Measurements from ENCODE around the gene MEP1A.

- TF ChIP-seq USF2 (IDR thresholded peaks at IDR 0.05; ENCODE audit: low read depth, low read length) (no peak), CTCF (conservative IDR thresholded peaks at IDR 0.05; ENCODE audit: low read depth, low read length) (no peak), POLR2A (IDR thresholded peaks at IDR 0.05; ENCODE audit: low read depth, low read length) (no peak), RCOR1 (IDR thresholded peaks at IDR 0.05; ENCODE audit: insufficient replicate concordance, low read length) (no peak), RFX5 (IDR thresholded peaks at IDR 0.05; ENCODE audit: low read depth, low read length) (no peak)
These were observed 69.2 kb downstream of the MEP1A start for GRCh38 chr6:46862381-46862780.

All from IMR-90 (cell line).